GM19324 (cell line): ENCODE data around the gene CKMT2.
A peak's percentile ranks its signal among the peaks of the same experiment; 100 is the strongest.

ENCODE experiments used
- ATAC-seq: cut with Tn5 transposase; IDR thresholded peaks from one replicate; pipeline ENCODE4 v1.9.1; 2021; ENCODE audit warnings: mild to moderate bottlenecking, moderate library complexity; ENCODE audit not compliant: unreplicated experiment, low FRiP score

CKMT2 gene

DNA sequence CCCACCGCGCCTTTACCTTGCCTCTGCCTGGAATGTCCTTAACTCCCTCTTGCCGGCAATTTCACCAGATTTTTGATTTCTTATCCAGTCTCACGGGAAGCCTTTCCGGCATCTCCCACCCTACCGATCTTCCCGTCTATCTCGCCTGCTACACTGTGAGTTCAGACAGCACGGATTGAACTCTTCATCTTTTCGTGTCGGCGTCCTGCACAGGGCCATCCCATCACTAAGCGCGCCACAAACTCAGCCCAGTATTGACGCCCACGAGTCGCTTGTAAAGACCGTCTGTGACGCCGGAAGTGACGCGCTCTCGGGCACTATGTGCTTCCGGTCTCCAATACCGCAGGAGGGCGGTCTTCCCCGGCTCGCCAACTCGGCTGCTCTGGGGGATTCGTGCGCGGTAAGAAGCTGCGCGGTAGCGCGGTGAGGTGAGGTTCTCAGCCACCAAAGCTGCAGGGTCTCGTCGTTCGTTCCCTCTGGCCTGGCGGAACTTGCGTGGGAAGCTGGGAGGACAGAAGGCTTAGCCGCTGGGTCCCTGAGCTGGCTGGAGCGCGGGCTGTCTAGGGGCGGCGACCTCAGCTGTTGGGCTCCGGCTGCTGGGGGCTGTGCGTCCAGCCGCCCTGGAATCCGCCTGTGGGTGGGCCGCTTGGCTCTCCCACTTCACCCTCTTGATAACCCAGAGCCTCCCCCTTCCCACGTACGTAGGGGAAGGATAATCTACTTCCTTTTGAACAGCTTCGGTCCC lies 68.3 kb downstream of the CKMT2 start, which contains the start of gene ZCCHC9:
ZCCHC9 (plus strand) TSS at position 317 of the 745 bp plus-strand sequence. CDS start 3,171 bp downstream, outside the sequence.
- peak; percentile 96 for ATAC-seq

DNA sequence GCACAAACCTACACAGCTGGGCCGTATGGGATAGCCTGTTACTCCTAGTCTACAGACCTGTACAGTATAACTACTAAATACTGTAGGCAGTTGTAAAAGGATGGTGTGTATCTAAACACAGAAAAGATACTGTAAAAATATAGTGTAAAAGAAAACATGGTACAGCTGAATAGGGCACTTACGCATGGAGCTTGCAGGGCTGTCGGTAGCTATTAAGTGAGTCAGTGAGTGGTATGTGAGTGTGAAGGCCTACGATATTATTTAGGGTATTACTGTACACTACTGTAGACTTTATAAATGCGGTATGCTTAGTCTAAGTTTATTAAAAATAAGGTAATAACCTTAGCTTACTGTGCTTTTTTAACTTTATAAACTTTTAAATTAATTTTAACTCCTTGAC lies 69.5 kb downstream of the CKMT2 start:
- ATAC-seq = no peak

DNA sequence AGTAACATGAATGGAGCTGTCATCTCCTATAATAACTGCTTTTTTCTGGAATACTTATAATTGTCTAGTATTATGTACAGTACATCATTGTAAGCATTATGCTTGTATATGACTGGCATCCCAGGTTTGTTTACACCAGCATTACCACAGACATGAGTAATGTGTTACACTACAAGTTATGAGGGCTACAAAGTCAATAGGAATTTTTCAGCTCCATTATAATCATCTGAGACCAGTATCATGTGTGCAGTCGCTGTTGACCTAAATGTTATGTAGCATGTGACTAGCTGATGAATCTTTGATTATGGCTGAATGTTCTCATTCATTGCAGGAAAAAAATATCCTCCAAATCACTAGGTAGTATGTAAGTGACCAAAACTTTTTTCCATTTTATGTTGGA lies 70.4 kb downstream of the CKMT2 start:
- no peak for ATAC-seq

DNA sequence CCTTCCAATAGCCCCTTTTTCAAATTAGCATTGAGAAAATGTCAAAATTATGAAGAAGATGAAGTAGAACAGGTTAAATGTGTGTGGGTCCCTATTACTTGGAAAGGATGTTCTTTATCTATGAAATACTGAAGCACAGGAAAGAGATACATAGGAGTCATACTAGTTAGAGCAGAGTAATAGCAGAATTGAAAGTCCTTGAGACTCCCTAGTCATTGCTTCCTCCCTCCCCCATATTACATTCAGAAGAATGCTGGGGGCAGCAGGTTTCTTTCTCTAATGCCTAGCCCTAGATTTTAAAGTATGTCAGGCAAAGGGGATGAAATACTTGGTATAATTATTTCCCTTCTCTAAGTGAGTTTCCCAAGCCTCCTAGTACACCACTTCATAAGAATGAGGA lies 72.7 kb downstream of the CKMT2 start:
- no peak for ATAC-seq

DNA sequence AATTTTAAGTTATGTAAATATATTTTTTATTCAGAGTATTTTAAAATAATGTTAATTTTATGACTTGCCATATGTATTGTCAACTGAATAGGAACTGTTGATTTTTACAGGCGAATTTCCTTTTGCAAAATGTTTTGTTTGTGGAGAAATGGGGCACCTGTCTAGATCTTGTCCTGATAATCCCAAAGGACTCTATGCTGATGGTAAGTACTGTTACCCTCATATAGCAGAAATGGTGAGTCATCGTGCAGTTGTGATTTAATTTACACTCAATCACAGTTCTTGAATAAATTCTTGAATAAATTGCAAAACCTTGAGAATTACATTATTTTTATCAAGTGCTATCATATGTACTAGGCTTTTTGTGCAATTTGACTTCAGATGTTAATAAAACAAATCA lies 75.7 kb downstream of the CKMT2 start:
- no peak for ATAC-seq

DNA sequence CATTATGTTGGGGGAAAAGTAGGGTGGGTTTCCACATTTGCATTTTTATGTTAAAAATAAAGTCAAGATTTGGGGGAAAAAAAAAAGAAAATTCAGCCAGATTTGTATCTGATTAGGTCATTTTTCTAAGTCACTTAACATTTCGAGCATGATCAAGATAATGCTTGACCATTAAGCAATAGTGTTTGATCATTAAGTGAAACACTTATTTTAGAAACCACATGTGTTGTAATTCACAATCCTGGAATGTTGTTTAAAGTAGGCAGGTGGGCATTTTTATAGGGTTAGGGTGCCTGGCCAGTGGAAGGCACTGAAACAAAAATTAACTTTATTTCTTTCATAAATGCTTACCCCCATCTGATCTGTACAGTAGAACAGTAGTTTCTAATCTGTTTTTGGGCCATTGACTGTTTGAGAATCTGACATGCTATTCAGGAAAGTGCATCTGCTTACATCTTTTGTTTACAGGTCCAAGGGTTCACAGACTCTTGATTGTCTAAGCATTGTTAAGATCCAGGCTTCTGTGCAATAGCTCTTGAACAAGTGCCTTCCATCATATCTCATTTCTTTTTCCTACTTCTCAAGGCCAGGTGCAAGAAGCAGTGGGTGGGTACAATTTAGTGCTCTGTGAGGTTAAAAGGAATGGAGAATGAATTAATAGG lies 77.4 kb downstream of the CKMT2 start:
- no peak for ATAC-seq

DNA sequence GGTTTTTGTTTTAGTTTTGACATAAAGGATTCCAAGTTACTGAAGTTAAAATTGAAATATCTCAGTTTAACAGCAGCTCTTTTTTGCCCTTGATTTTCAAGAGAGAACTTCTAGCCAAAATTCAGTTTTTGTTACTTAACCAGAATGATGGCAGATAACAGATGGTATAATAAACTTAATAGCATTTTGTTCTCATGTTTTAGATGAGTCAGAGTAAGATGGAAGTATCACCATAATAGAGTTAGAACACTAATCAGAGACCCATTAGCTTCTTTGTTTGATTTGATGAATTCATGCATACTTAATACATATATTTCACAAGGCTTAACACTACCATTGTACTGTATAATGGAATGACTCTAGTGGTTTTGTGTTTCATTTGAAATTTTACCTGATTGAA lies 80.2 kb downstream of the CKMT2 start:
- no peak for ATAC-seq

DNA sequence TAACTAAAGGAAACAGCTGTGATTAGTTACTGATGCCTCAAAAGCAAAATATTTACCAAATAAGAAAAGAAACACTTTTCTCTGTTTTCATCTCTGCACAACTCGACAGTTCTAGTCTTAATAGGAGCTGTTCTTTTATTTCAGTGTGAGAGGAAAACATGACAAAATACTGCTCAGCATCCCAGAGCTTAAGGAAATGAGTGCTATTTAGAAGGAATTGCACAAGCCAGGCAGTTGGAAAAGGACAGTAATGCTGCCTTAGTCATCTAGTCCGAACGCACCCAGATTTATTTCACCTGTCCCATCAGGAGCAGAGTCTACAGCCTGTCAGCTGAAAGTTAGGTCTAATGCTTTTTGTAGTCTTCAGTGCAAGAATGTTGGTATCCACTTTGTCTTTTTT lies 80.6 kb downstream of the CKMT2 start:
- ATAC-seq = no peak

DNA sequence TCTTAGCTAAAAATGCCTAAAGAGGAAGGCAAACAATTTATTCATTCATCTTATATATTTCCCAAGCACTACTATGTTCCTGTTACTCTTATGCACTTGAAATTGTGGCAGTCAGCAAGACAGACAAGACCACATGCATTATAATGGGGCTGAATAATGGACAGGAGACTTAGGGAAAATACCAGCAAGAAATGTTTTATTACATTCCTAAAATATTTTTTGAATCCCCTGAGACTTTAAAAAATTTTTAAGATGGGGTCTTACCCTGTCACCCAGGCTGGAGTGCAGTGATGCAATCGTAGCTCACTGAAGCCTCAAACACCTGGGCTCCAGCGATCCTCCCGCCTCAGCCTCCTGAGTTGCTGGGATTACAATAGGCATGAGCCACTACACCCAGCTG lies 81.5 kb downstream of the CKMT2 start:
- ATAC-seq = no peak

DNA sequence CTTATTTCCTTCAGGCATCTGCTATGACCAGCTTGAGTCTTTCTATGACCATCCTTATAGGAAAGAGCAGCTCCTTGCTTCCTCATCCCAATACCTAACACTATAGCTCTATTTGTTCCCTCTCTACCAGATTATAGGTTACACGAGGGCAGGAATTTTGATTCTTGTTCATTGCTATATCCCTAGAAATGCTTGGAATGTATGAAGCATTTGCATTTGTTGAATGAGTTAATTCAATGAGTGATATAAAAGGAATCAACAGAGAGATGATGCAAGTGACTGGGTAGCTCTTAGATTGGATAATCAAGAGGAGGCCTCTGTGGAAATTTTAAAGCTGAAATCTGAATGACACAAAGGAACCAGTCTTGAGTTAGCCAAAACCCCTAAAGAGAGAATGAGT lies 82.2 kb downstream of the CKMT2 start:
- ATAC-seq = no peak

DNA sequence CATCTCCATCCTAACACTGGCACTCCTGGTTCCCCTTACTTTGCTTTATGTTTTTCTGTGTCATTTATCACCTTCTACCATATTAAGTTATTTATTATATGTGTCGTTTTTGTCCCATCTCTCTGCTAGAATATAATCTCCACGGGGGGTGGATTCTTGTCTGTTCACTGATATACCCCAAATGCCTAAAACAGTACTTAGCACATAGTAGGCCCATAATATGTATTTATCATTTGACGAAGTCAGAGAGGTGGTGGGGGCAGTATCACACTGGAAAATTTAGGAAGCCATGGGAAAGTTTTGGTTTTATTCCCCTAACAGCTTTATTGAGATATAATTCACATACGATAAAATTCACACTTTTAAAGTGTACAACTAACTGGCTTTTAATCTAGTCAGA lies 82.7 kb downstream of the CKMT2 start:
- no peak for ATAC-seq
